ENCODE results near the gene PHETA1.
"Not testable (repeated sequence)": the region's sequence is repeated elsewhere in the genome, so short reads cannot be mapped to it uniquely, and the experiment has no call there.

The PHETA1 gene

DNA sequence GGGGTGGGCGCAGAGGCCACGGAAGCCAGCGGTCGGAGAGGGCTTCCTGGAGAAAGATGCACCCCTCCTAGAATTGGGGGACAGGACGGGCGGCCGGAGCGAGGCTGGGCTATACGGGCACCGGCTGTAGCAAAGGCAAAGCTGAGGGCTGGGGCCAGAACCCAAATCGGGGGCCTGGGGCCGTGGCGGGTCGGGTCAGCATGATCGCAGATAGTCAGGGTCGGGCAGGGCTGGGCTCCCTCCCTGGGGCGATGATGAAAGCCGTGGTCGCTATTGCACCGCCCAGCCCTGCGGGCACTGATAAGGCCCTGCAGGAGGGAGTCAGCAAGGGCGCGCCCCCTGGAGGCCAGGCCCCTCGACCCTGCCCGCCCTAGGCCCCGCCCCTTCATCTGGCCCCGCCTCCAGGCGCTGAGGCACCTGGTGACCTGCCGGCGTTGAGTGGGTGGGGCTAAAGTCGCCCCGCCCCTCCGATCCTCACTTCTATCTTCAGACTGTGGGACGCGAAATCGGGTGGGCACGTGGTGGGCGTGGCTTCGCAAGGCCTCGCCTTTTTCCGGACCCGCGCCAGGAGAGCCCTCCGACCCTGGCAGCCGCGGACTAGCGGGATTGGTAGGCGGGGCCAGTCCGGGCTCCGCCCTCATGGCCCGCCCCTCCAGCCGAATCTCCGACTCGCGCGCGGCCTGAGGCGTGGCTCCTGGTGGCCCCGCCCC lies 36.4 kb upstream of the PHETA1 start:
- peak; percentile 98 for DNase-seq

DNA sequence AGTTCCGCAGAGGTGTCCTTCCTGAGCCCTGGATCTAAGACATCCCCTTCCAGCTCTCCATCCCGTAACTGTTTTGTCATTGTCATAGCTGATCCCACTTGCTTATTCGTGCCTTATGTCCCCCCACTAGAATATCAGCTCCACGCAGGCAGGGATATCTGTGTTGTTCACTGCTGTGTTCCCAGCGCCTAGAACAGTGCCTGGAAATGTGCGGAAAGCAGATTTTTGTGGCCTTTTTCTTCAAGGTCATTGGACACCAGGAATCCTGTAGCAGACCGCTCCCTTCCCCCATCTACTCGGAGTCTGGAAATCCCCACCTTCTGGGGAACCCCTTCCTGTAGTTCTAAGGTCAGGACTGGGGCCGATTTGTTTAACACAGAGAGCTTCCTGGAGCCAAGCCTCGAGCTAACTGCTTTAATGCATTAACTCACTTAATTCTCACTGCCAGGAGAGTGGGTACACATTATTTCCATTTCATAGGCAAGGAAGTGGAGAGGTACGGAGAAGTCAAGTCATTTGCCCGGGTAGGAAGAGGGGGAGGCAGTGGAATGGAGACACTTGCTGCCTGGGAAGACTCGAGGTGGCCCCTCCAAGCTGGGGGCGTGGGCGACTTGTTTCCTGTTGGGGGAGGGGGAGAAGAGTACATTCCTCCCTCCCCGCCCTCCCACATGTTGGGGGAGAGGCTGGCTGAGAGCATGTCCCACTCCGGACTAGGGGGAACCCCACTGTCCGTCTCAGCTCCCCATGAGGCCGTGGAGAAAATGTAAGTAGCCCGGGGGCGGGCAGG lies 35.7 kb upstream of the PHETA1 start:
- peak; percentile 81 for DNase-seq

DNA sequence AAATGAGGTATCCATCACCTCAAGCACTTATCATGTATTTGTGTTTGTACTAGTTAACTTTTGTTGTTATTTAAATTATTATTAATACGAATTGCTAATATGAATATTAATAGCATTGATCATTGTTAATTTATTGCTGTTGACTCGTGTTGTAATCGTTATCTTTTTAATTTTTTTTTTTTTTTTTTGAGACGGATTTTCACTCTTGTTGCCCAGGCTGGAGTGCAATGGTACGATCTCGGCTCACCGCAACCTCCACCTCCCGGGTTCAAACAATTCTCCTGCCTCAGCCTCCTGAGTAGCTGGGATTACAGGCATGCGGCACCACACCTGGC lies 33.6 kb upstream of the PHETA1 start:
- DNase-seq = not testable (repeated sequence)

GRCh38 chr12:111401167-111401605 lies 32.3 kb upstream of the PHETA1 start:
- peak; percentile 49 for DNase-seq

- DNase-seq = not testable (repeated sequence)
Observed at GRCh38 chr12:111399741-111400404, 31.0 kb upstream of the PHETA1 start.

DNA sequence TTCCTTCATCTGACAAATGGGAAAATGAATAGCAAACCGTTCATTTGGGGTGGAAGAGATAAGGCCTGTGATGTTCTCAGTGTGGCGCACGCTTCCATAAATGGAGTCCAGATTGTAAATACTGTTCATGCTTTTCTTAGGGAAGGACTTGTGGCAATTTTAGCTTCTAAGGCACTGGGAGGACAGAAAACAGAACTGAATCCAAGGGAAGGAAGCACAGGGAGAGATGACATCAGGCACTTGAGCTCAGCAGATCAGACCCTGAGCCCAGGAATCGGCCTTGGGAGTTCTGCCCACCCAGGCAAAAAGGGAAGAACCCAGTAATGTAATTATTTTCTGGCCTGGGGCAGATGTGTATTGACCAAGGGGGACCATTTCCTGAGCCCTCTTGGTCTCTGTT lies 29.6 kb upstream of the PHETA1 start:
- DNase-seq = no peak

DNA sequence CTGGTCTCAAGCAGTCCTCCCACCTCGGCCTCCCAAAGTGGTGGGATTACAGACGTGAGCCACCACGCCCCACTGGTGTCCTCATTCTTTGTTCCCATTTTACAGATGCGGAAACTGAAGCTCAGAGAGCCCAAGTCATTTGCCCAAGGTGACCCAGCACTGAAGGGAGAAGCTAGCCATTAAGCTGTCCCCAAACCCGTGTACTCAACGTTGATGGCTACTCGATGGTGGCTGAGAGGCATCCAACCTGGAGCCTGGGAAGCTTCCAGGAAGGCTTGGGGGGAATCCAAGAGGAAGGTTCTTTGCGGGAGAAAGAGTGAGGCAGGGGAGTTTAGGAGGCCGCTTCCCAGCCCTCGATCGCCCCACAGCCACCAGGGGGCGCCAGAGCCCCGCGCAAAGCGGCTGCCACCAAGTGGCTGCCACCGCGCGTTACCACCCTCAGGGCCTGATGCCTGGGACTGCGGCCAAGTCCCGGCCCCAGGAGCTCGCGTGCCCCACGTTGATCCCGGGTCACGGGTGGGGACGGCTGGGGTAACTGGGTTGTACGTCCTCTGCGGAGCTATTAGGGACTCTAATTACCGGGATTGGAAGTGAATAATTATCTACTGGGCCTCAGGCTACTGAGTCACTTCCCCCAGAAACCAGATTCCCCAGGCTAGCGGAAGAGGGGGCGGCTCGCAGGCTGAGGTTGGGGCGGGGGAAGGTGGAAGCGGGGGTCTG lies 28.0 kb upstream of the PHETA1 start:
- peak; percentile 91 for DNase-seq

DNA sequence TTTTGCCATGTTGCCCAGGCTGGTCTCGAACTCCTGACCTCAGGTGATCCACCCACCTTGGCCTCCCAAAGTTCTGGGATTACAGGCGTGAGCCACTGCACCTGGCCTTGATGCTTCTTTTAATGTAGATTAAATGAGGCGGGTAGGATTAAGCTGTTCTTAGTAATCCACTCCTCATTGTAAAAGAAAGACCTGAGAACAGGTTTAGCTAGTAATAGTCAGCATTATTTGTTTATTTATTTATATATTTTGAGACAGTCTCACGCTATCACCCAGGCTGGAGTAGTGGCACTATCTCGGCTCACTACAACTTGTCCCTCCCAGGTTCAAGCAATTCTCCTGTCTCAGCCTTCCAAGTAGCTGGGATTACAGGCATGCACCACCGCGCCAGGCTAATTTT lies 27.4 kb upstream of the PHETA1 start:
- not testable (repeated sequence) for DNase-seq

DNA sequence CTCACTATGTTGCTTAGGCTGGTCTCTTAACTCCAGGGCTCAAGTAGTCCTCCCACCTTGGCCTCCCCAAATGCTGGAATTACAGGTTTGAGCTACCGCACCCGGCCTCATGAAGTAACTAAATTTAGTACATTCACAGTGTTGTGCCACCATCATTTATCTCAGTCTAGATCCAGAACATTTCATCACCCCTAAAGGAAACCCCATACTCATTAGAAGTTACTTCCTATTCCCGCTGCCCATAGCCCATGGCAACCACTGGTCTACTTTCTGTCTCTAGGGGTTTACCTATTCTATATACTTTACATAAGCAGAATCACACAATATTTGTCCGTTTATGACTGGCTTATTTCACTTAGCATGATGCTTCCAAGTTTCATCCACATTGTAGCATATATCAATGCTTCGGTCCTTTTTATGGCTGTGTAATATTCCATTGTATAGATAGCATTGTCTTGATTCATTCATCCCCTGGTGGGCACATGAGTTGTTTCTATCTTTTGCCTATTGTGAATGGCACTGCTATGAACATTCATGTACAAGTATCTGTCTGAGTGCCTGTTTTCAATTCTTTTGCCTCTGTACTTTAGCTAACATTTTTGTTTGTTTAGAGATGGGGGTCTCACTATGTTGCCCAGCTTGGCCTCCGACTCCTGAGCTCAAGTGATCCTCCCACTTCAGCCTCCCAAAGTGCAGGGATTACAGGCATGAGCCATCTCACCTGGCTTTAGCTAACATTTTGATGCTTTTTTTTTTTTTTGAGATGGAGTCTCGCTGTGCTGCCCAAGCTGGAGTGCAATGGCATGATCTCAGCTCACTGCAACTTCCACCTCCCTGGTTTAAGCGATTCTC lies 26.7 kb upstream of the PHETA1 start:
- DNase-seq = no peak

- no peak for DNase-seq
Observed at GRCh38 chr12:111394480-111394879, 25.6 kb upstream of the PHETA1 start.

GRCh38 chr12:111393700-111394300 lies 24.9 kb upstream of the PHETA1 start:
- DNase-seq = peak; percentile 41

DNA sequence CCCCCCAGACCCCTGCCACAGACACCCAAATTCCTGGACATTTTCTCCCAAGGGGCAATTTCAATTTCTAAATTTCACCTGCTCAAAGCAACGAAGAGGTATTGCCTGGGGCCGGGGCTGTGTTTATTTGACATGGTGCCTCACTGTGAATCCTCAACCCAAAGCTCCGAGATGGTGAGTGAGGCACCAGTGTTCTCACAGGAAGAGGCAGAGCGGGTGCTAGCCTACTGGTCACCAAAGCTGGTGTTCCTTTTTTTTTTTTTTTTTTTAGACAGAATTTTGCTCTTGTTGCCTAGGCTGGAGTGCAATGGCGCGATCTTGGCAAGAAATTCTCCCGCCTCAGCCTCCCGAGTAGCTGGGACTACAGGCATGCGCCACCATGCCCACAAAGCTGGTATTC lies 22.0 kb upstream of the PHETA1 start:
- no peak for DNase-seq

DNA sequence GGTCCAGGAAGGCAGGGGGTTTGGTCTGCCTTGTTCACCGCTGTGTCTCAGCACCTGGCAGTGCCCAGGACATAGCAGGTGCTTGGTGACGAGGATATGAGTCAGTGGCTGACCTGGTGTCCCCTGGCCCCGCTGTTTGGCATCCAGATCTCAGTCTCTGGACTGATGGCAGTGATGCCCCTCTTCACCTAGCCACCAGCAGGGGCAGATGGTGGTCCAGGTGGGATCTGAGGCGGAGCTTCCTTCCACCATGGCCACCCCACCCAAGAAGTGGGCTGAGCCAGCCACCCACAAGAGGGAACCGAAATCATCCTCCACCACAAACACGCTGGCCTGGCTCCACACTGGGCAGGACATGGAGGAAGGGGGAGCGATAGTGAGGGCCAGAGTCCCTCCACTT lies 20.7 kb upstream of the PHETA1 start:
- DNase-seq = no peak

GRCh38 chr12:111387747-111388323 lies 18.9 kb upstream of the PHETA1 start:
- no peak for DNase-seq

DNA sequence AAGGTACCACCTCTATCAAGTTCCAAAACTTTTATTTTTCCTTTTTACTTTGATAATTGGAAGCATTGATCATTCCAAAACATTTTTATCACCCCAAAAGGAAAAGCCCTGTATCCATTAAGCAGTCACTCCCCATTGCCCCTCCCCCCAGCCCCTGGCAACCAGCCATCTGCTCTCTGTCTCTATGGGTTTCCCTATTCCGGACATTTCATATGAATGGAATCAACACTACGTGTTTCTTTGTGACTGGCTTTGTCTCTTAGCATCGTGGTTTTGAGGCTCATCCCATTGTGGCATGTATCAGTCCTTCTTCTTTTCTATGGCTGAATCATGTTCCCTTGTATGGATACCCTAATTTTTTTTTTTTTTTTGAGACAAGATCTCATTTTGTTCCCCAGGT lies 18.0 kb upstream of the PHETA1 start:
- DNase-seq = no peak

DNA sequence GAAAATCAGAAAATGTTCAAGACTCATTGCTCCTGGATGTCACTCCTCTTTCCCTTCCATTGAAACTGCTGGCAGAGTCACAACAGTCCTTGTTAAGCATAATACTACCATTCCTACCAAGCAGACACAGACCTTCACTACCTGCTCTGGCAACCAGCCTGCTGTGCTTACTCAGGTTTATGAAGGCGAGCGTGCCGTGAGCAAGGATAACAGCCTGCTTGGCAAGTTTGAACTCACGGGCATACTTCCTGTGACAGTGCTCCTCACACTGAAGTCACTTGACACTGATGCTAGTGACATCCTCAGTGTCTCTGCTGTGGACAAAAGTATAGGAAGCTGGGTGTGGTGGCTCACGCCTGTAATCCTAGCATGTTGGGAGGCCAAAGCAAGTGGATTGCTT lies 15.7 kb upstream of the PHETA1 start:
- DNase-seq = no peak

- no peak for DNase-seq
Observed at GRCh38 chr12:111379942-111380554, 11.2 kb upstream of the PHETA1 start.

DNA sequence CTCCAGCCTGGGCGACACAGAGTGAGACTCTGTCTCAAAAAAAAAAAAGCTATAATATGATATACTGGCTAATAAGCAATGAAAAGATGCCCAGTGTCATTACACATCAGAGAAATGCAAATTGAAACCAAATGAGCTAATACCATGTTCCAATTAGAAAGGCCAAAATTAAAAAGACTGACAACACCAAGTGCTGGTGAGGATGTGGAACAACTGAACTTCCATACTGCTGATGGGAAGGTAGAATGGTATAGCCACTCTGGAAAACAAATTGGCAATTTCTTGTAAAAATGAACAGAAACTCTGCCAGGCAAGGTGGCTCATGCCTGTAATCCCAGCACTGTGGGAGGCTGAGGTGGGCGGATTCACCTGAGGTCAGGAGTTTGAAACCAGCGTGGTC lies 8.5 kb upstream of the PHETA1 start:
- no peak for DNase-seq

DNA sequence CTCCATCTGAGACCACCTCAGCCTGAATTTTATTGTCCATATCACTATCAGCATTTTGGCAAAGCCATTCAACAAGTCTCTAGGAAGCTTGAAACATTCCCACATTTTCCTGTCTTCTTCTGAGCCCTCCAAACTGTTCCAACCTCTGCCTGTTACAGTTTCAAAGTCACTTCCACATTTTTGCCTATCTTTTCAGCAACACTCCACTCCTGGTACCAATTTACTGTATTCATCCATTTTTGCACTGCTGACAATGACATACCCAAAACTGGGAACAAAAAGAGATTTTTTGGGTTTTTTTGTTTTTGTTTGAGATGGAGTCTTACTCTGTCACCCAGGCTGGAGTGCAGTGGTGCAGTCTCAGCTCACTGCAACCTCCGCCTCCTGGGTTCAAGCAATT lies 4.3 kb upstream of the PHETA1 start:
- DNase-seq = not testable (repeated sequence)

GRCh38 chr12:111369496-111370220 lies 763 bp upstream of the PHETA1 start:
- no peak for DNase-seq

All from hematopoietic multipotent progenitor cell treated with erythropoietin and hydrocortisone succinate and interleukin-3 and kit ligand, for 6 days (in vitro differentiated cells).